ENCODE data around the gene PRKAR2A.
A peak's percentile ranks its signal among the peaks of the same experiment; 100 is the strongest.
"Not testable (repeated sequence)": the region's sequence is repeated elsewhere in the genome, so short reads cannot be mapped to it uniquely, and the experiment has no call there.

The PRKAR2A gene

DNA sequence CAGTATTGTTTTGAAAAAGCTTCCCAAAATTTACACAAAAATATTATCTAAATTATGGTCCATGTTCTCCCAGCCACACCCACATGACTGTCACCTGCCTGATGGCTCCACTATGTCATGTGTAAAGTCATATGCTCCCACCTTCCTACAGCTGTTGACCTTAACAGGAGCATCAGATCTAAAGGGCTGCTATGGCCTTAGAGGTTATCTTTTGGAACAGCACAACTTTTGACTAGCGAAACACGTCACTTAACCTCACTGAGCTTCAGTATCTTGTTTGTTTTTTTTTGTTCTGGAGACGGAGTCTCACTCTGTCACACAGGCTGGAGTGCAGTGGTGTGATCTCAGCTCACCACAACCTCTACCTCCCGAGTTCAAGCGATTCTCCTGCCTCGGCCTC is 64.4 kb downstream of the PRKAR2A start:
- no peak overlapping the region for H3K27ac ChIP-seq
- H3K4me3 ChIP-seq (ENCODE audit: low read depth, low read length): no peak overlapping the region
- TF ChIP-seq, protein P1, sequence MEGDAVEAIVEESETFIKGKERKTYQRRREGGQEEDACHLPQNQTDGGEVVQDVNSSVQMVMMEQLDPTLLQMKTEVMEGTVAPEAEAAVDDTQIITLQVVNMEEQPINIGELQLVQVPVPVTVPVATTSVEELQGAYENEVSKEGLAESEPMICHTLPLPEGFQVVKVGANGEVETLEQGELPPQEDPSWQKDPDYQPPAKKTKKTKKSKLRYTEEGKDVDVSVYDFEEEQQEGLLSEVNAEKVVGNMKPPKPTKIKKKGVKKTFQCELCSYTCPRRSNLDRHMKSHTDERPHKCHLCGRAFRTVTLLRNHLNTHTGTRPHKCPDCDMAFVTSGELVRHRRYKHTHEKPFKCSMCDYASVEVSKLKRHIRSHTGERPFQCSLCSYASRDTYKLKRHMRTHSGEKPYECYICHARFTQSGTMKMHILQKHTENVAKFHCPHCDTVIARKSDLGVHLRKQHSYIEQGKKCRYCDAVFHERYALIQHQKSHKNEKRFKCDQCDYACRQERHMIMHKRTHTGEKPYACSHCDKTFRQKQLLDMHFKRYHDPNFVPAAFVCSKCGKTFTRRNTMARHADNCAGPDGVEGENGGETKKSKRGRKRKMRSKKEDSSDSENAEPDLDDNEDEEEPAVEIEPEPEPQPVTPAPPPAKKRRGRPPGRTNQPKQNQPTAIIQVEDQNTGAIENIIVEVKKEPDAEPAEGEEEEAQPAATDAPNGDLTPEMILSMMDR (IDR thresholded peaks at IDR 0.05; ENCODE audit: low read depth, low read length, missing control alignments): no peak
- peaks cover 4% of the 10 kb centered on the region for H3K36me3 ChIP-seq (replicated peaks)
- no peak for DNase-seq
- in situ Hi-C loops (cut with HindIII; ENCODE audit: low pct_ligation_motif_present, low sequenced_read_pairs): no loop called here
- no peaks in the 10 kb centered on the region for H3K27me3 ChIP-seq (replicated peaks)

- Histone ChIP-seq H3K36me3 (replicated peaks) (peaks cover 4% of the 10 kb centered on the region), H3K27ac (no peak overlapping the region), H3K4me3 (ENCODE audit: low read depth, low read length) (no peak overlapping the region), H3K27me3 (replicated peaks) (no peaks in the 10 kb centered on the region)
- in situ Hi-C loops (cut with HindIII; ENCODE audit: low pct_ligation_motif_present, low sequenced_read_pairs): no loop called here
- TF ChIP-seq, protein P1 (IDR thresholded peaks at IDR 0.05; ENCODE audit: low read depth, low read length, missing control alignments): no peak
- DNase-seq: no peak
Measured at GRCh38 chr3:48782046-48782445, 65.6 kb downstream of the PRKAR2A start.

DNA sequence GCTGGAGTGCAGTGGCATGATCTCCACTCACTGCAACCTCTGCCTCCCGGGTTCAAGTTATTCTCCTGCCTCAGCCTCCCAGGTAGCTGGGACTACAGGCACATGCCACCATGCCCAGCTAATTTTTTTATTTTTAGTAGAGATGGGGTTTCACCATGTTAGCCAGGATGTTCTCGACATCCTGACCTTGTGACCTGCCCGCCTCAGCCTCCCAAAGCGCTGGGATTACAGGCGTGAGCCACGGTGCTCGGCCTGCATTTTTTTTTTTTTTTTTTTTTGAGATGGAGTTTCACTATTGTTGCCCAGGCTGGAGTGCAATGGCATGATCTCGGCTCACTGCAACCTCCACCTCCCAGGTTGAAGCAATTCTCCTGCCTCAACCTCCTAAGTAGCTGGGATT is 69.1 kb downstream of the PRKAR2A start:
- in situ Hi-C loops (cut with HindIII; ENCODE audit: low pct_ligation_motif_present, low sequenced_read_pairs); H3K27ac ChIP-seq; DNase-seq; H3K36me3 ChIP-seq (replicated peaks); H3K4me3 ChIP-seq (ENCODE audit: low read depth, low read length); H3K27me3 ChIP-seq (replicated peaks): not testable (repeated sequence)

- TF ChIP-seq, protein P1 (IDR thresholded peaks at IDR 0.05; ENCODE audit: low read depth, low read length, missing control alignments): no peak
- H3K36me3 ChIP-seq (replicated peaks): peaks cover 3% of the 10 kb centered on the region
- in situ Hi-C loops (cut with HindIII; ENCODE audit: low pct_ligation_motif_present, low sequenced_read_pairs): no loop called here
Measured at GRCh38 chr3:48776854-48777253, 70.8 kb downstream of the PRKAR2A start.

DNA sequence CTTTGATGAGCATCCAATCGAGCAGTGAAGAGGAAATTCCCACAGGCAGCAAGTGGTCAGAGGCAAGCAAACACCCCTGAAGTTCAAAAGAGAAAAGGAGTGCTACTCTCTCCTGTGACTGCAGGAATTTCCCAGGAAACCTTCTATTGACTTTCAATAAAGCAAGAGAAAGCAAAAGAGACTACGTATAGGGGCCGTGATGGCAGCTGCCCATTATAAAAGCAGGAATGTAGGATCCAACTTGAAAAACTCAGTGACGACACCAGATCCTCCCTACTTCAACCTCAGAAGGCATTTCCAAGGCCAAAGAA is 77.5 kb downstream of the PRKAR2A start:
- in situ Hi-C loops (cut with HindIII; ENCODE audit: low pct_ligation_motif_present, low sequenced_read_pairs): no loop called here

More at GRCh38 chr3:48776854-48777253, 70.8 kb downstream of the PRKAR2A start:
- DNase-seq: no peak
- H3K27me3 ChIP-seq (replicated peaks): no peaks in the 10 kb centered on the region
- no peak overlapping the region for H3K4me3 ChIP-seq (ENCODE audit: low read depth, low read length)
- no peak overlapping the region for H3K27ac ChIP-seq

GRCh38 chr3:48765376-48765775 is 82.3 kb downstream of the PRKAR2A start:
- H3K27ac ChIP-seq: no peak overlapping the region
- H3K36me3 ChIP-seq (replicated peaks): peaks cover 13% of the 10 kb centered on the region
- no peak overlapping the region for H3K4me3 ChIP-seq (ENCODE audit: low read depth, low read length)
- DNase-seq: no peak
- TF ChIP-seq, protein P1 (IDR thresholded peaks at IDR 0.05; ENCODE audit: low read depth, low read length, missing control alignments): peak; percentile 38
- H3K27me3 ChIP-seq (replicated peaks): no peaks in the 10 kb centered on the region
- in situ Hi-C loops (cut with HindIII; ENCODE audit: low pct_ligation_motif_present, low sequenced_read_pairs): no loop called here

More for the DNA sequence above, 77.5 kb downstream of the PRKAR2A start:
- Histone ChIP-seq H3K4me3 (ENCODE audit: low read depth, low read length) (no peak overlapping the region), H3K27ac (no peak overlapping the region), H3K27me3 (replicated peaks) (no peaks in the 10 kb centered on the region), H3K36me3 (replicated peaks) (peaks cover 14% of the 10 kb centered on the region)
- TF ChIP-seq, protein P1 (IDR thresholded peaks at IDR 0.05; ENCODE audit: low read depth, low read length, missing control alignments): no peak
- DNase-seq: no peak
